ENCODE results near the gene GTF3C1.

DNA sequence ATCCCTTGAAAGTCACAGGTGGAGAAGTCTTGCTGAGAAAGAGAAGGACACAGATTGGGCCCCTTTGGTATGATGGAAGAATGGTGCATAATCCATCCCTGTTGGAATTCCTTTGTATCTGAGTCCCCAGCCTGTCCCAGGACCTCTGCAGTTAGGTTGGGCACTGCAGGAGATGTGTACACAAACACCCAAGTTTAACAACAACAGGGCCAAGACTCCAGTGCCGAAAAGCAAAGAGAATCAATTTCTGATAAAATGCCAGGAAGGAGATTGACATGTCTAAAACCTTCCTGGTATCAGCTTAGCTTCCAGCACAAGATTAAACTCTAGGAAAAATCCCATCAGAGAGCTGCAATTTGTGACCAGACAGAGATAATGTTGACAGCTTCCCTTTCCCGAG, 33.2 kb upstream of the GTF3C1 start:
- TF ChIP-seq, protein P1, sequence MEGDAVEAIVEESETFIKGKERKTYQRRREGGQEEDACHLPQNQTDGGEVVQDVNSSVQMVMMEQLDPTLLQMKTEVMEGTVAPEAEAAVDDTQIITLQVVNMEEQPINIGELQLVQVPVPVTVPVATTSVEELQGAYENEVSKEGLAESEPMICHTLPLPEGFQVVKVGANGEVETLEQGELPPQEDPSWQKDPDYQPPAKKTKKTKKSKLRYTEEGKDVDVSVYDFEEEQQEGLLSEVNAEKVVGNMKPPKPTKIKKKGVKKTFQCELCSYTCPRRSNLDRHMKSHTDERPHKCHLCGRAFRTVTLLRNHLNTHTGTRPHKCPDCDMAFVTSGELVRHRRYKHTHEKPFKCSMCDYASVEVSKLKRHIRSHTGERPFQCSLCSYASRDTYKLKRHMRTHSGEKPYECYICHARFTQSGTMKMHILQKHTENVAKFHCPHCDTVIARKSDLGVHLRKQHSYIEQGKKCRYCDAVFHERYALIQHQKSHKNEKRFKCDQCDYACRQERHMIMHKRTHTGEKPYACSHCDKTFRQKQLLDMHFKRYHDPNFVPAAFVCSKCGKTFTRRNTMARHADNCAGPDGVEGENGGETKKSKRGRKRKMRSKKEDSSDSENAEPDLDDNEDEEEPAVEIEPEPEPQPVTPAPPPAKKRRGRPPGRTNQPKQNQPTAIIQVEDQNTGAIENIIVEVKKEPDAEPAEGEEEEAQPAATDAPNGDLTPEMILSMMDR (CRISPR knock-in tag; IDR thresholded peaks at IDR 0.05) = no peak
- no peak for TF ChIP-seq MXI1 (IDR thresholded peaks at IDR 0.05; ENCODE audit: borderline replicate concordance, low read depth, low read length)

Measured in HepG2 (cell line).